ENCODE data around the gene NAGS. TPM values are rescaled to one million over a fixed set of nuclear protein-coding genes. Genes with fewer than 3 reads are reported as not detected.
"Not testable (repeated sequence)": the region's sequence is repeated elsewhere in the genome, so short reads cannot be mapped to it uniquely, and the experiment has no call there.

The NAGS gene
- total RNA-seq, 1 experiment from 2014 or later = 1.6 TPM

GRCh38 chr17:43983515-43984411 is 20.7 kb upstream of the NAGS start:
- DNase-seq (ENCODE audit: low read depth) = no peak

- no peak for DNase-seq (ENCODE audit: low read depth)
Observed at GRCh38 chr17:43984521-43984920, 19.9 kb upstream of the NAGS start.

GRCh38 chr17:43986225-43986981 is 18.0 kb upstream of the NAGS start:
- DNase-seq (ENCODE audit: low read depth) = no peak

- DNase-seq (ENCODE audit: low read depth) = no peak
Observed at GRCh38 chr17:43987131-43988021, 17.0 kb upstream of the NAGS start.

GRCh38 chr17:43988301-43988700 is 16.1 kb upstream of the NAGS start:
- no peak for DNase-seq (ENCODE audit: low read depth)

GRCh38 chr17:43992641-43993040 is 11.8 kb upstream of the NAGS start:
- no peak for DNase-seq (ENCODE audit: low read depth)

GRCh38 chr17:43994272-43995149 is 9.9 kb upstream of the NAGS start:
- peak; percentile 53 for DNase-seq (ENCODE audit: low read depth)

GRCh38 chr17:43995150-43995471 is 9.3 kb upstream of the NAGS start:
- no peak for DNase-seq (ENCODE audit: low read depth)

- not testable (repeated sequence) for DNase-seq (ENCODE audit: low read depth)
Observed at GRCh38 chr17:43997180-43997579, 7.2 kb upstream of the NAGS start.

GRCh38 chr17:43998552-43998951 is 5.9 kb upstream of the NAGS start:
- peak; percentile 57 for DNase-seq (ENCODE audit: low read depth)

- DNase-seq (ENCODE audit: low read depth) = no peak
Observed at GRCh38 chr17:43999024-43999423, 5.4 kb upstream of the NAGS start.

- no peak for DNase-seq (ENCODE audit: low read depth)
Observed at GRCh38 chr17:44000141-44000860, 4.1 kb upstream of the NAGS start.

GRCh38 chr17:44000871-44001460 is 3.5 kb upstream of the NAGS start:
- no peak for DNase-seq (ENCODE audit: low read depth)

GRCh38 chr17:44001461-44001920 is 2.9 kb upstream of the NAGS start:
- DNase-seq (ENCODE audit: low read depth) = no peak

- peak; percentile 88 for DNase-seq (ENCODE audit: low read depth)
Observed at GRCh38 chr17:44002141-44002848, 2.1 kb upstream of the NAGS start.

GRCh38 chr17:44004761-44005526 is 522 bp downstream of the NAGS start:
- no peak for DNase-seq (ENCODE audit: low read depth)

- DNase-seq (ENCODE audit: low read depth) = no peak
Observed at GRCh38 chr17:44005527-44006271, 1.3 kb downstream of the NAGS start.

- DNase-seq (ENCODE audit: low read depth) = no peak
Observed at GRCh38 chr17:44006272-44006597, 1.8 kb downstream of the NAGS start.
